Suprapubic skin (tissue), 3 donors: ENCODE results near the gene PYGB.

Experiments used
- CTCF ChIP-seq, 2 donors: fragments of 200-600 bp in 1 of 2; fragments of 450-650 bp in 1 of 2; sonication (generic) in 1 of 2; IDR thresholded peaks; one replicate each; pipeline ENCODE4 v1.5.1; 2016 to 2019; ENCODE audit warnings: antibody characterized with exemption in 2 of 2, mild to moderate bottlenecking in 1 of 2, moderate library complexity in 1 of 2
- POLR2AphosphoS5 ChIP-seq, 3 donors: sonication (generic); formaldehyde crosslinking; IDR thresholded peaks; one replicate each; pipeline ENCODE4 v1.6.1; 2017; ENCODE audit warnings: antibody characterized with exemption in 3 of 3

GRCh38 chr20:25340380-25340779 is 92.5 kb downstream of the PYGB start:
- no peak for TF ChIP-seq POLR2AphosphoS5 (IDR thresholded peaks at IDR 0.05)
- TF ChIP-seq CTCF (IDR thresholded peaks at IDR 0.05) = no peak
